ENCODE results near the gene HOXB2. TPM values are rescaled to one million over a fixed set of nuclear protein-coding genes. Genes with fewer than 3 reads are reported as not detected.
A peak's percentile ranks its signal among the peaks of the same experiment; 100 is the strongest.

Gene HOXB2
- total RNA-seq, 1 donor from 2014 or later = 1.9 TPM

GRCh38 chr17:48582750-48583069, 37.8 kb upstream of the HOXB2 start:
- Histone ChIP-seq H3K27me3 (ENCODE audit: low read depth) (peaks cover 100% of the 10 kb centered on the region), H3K9me3 (replicated peaks) (no peaks in the 10 kb centered on the region), H3K36me3 (no peaks in the 10 kb centered on the region), H3K4me3 (peak overlapping the region; percentile 58), H3K27ac (replicated peaks) (peak overlapping the region; percentile 67), H3K4me1 (peaks cover 26% of the 10 kb centered on the region)
- no peak for TF ChIP-seq CTCF (IDR thresholded peaks at IDR 0.05; ENCODE audit: borderline replicate concordance)
- intact Hi-C loops (cut with micrococcal nuclease) = no loop called here
- no peak for DNase-seq

- Histone ChIP-seq H3K4me1 (peaks cover 29% of the 10 kb centered on the region), H3K9me3 (replicated peaks) (no peaks in the 10 kb centered on the region), H3K27ac (replicated peaks) (peak overlapping the region; percentile 71), H3K36me3 (no peaks in the 10 kb centered on the region), H3K4me3 (peak overlapping the region; percentile 58), H3K27me3 (ENCODE audit: low read depth) (peaks cover 100% of the 10 kb centered on the region)
- intact Hi-C loops (cut with micrococcal nuclease) = no loop called here
- TF ChIP-seq CTCF (IDR thresholded peaks at IDR 0.05; ENCODE audit: borderline replicate concordance) = no peak
- DNase-seq = no peak
Measured at GRCh38 chr17:48579760-48580554, 35.0 kb upstream of the HOXB2 start.

GRCh38 chr17:48579471-48579759, 34.5 kb upstream of the HOXB2 start:
- H3K4me3 ChIP-seq = no peak overlapping the region
- intact Hi-C loops (cut with micrococcal nuclease) = no loop called here
- peaks cover 100% of the 10 kb centered on the region for H3K27me3 ChIP-seq (ENCODE audit: low read depth)
- peaks cover 26% of the 10 kb centered on the region for H3K4me1 ChIP-seq
- no peaks in the 10 kb centered on the region for H3K36me3 ChIP-seq
- no peaks in the 10 kb centered on the region for H3K9me3 ChIP-seq (replicated peaks)
- no peak for DNase-seq
- peak overlapping the region; percentile 71 for H3K27ac ChIP-seq (replicated peaks)
- TF ChIP-seq CTCF (IDR thresholded peaks at IDR 0.05; ENCODE audit: borderline replicate concordance) = no peak

GRCh38 chr17:48578616-48579470, 33.9 kb upstream of the HOXB2 start:
- H3K27me3 ChIP-seq (ENCODE audit: low read depth) = peaks cover 100% of the 10 kb centered on the region
- peak overlapping the region; percentile 71 for H3K27ac ChIP-seq (replicated peaks)
- no peaks in the 10 kb centered on the region for H3K9me3 ChIP-seq (replicated peaks)
- H3K4me3 ChIP-seq = peak overlapping the region; percentile 62
- no peak for TF ChIP-seq CTCF (IDR thresholded peaks at IDR 0.05; ENCODE audit: borderline replicate concordance)
- no peak for DNase-seq
- H3K36me3 ChIP-seq = no peaks in the 10 kb centered on the region
- peaks cover 26% of the 10 kb centered on the region for H3K4me1 ChIP-seq
- intact Hi-C loops (cut with micrococcal nuclease) = no loop called here

- no peak for TF ChIP-seq CTCF (IDR thresholded peaks at IDR 0.05; ENCODE audit: borderline replicate concordance)
- peaks cover 26% of the 10 kb centered on the region for H3K4me1 ChIP-seq
- no peaks in the 10 kb centered on the region for H3K9me3 ChIP-seq (replicated peaks)
- peaks cover 100% of the 10 kb centered on the region for H3K27me3 ChIP-seq (ENCODE audit: low read depth)
- peak within 1 kb of the TSS; percentile 62 for H3K4me3 ChIP-seq
- peak within 1 kb of the TSS; percentile 71 for H3K27ac ChIP-seq (replicated peaks)
- H3K36me3 ChIP-seq = no peaks in the 10 kb centered on the region
- DNase-seq = peak; percentile 68
- intact Hi-C loops (cut with micrococcal nuclease) = no loop called here
Measured at GRCh38 chr17:48577946-48578615, 33.2 kb upstream of the HOXB2 start, which contains the start of gene HOXB4. Gene HOXB4, minus strand, starts transcription at chr17:48578350. Its CDS starts 31 bp downstream, at chr17:48578319.

Measured in left ventricle myocardium inferior (tissue), 1 donor.